Left ventricle myocardium inferior (tissue), 1 donor: ENCODE results near the gene MRPL10. TPM values are rescaled to one million over a fixed set of nuclear protein-coding genes. Genes with fewer than 3 reads are reported as not detected.

ENCODE experiments used
- DNase-seq: peaks from one replicate; pipeline ENCODE4 v3.0.0-alpha.2; 2020
- H3K27ac ChIP-seq: fragments of 200-600 bp; replicated peaks from 2 replicates; pipeline ENCODE4 v1.8.0; 2021
- H3K27me3 ChIP-seq: fragments of 200-600 bp; 2 replicates; pipeline ENCODE4 v1.8.0; 2021; ENCODE audit warnings: low read depth
- H3K36me3 ChIP-seq: fragments of 200-600 bp; 2 replicates; pipeline ENCODE4 v1.8.0; 2021
- H3K4me1 ChIP-seq: fragments of 200-600 bp; 2 replicates; pipeline ENCODE4 v1.8.0; 2021
- H3K4me3 ChIP-seq: fragments of 200-600 bp; 2 replicates; pipeline ENCODE4 v1.8.0; 2021; ENCODE audit warnings: mild to moderate bottlenecking, moderate library complexity
- H3K9me3 ChIP-seq: fragments of 200-600 bp; replicated peaks from 2 replicates; pipeline ENCODE4 v1.8.0; 2021
- CTCF ChIP-seq: fragments of 200-600 bp; IDR thresholded peaks from 2 replicates; pipeline ENCODE4 v1.8.0; 2021; ENCODE audit warnings: antibody characterized with exemption, mild to moderate bottlenecking, borderline replicate concordance
- intact Hi-C: fragments of 100-400 bp; cut with micrococcal nuclease; formaldehyde crosslinking; loops from one replicate; pipeline ENCODE4 v1.11.0; 2022
- total RNA-seq: library from RNA; stranded (reverse); fragmentation: NEBNext Ultra II Directional; extraction: Animal tissue kit (Norgen Biotek cat#: 25700); gene quantifications from one replicate; pipeline ENCODE4 v1.2.1, GENCODE V29; 2021
- donor health status: DM: no; HTN: yes; CAD: no; lungs with severe emphysema.

Gene MRPL10
- total RNA-seq, 1 donor from 2014 or later: 60.5 TPM

DNA sequence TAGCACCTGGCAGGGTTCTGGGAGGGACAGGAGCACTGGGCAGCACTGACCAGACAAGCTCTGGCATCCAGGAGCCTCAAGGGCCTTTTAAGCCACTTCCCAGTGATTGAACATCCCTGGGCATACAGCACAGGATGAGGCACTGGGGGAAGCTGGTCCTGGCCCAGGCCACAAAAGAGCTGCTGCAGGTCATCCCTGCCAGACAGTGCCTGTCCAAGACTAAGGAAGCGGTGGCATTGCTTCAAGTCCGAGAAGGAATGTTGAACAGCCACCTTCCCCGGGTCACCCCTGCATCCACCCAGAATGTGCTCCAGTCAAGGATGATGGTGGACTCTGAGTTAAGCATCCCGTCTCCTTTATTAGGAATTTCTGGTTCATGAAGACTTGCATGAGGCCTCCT is 8.6 kb downstream of the MRPL10 start:
- no peak for DNase-seq
- no peak for TF ChIP-seq CTCF
- Histone ChIP-seq H3K4me3 (no peak overlapping the region), H3K27me3 (no peaks in the 10 kb centered on the region), H3K4me1 (peaks cover 27% of the 10 kb centered on the region), H3K36me3 (peaks cover 61% of the 10 kb centered on the region), H3K9me3 (no peaks in the 10 kb centered on the region), H3K27ac (no peak overlapping the region)
- intact Hi-C loops: no loop called here

DNA sequence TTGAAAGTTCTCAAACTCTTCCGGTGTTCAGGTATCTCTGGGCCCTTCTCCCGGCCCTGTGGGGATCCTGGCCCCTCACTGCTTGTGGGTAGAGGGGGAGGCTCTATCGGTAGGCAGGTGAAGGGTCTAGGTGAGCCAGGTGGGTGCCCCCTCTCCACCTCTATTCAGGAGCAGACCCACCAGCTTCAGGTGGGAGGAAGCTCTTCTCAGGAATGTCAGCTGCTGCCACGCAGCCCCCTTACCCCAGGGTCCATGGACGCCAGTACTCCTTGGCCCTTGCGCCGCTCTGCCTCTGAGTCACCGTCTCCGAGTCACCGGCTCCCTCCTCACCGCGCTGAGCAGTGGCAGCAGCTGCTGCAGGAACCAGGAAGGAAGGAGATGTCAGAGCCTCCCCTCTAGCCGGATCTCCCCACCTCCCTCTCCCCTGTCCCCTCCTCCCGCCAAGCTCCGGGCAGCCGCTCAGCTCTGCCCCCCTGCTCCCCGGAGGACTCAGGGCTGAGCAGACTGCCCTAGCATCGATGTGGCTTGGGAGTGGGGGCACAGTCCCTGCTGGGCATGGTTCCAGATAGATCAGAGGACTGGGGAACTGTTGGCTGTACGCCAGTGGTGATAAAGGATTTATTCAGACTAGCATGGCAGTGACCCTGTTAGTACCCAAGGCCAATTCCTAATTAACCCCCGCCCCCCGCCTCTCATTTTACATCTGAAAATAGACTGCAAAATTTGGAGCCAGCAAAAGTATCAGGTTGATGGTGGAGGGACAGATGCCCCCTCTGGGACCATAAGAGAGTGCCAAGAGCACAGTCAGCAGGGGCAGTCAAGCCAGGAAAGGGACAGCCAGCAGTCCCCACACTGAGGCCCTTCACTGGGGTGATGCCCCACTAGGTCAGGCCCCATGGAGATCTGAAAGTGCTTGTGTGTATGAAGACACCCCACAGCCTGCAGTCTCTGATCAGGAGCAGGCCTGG is 9.6 kb downstream of the MRPL10 start, which contains the start of gene OSBPL7:
Gene OSBPL7 (minus strand): TSS at position 371 of the 968 bp plus-strand sequence. CDS start 1,516 bp downstream, outside the sequence.
- Histone ChIP-seq H3K27me3 (no peaks in the 10 kb centered on the region), H3K4me3 (peak within 1 kb of the TSS; percentile 82), H3K27ac (peak within 1 kb of the TSS; percentile 66), H3K4me1 (peaks cover 27% of the 10 kb centered on the region), H3K36me3 (peaks cover 61% of the 10 kb centered on the region), H3K9me3 (no peaks in the 10 kb centered on the region)
- peak; percentile 60 for DNase-seq
- TF ChIP-seq CTCF: no peak
- intact Hi-C loops: no loop called here

GRCh38 chr17:47821031-47821423 is 10.3 kb downstream of the MRPL10 start:
- TF ChIP-seq CTCF: no peak
- Histone ChIP-seq H3K27ac (peak overlapping the region; percentile 66), H3K9me3 (no peaks in the 10 kb centered on the region), H3K27me3 (no peaks in the 10 kb centered on the region), H3K4me3 (peak overlapping the region; percentile 82), H3K36me3 (peaks cover 61% of the 10 kb centered on the region), H3K4me1 (peaks cover 27% of the 10 kb centered on the region)
- intact Hi-C loops: no loop called here
- no peak for DNase-seq

GRCh38 chr17:47820033-47820789 is 11.1 kb downstream of the MRPL10 start:
- intact Hi-C loops: no loop called here
- H3K27ac ChIP-seq: no peak overlapping the region
- no peak for TF ChIP-seq CTCF
- peaks cover 27% of the 10 kb centered on the region for H3K4me1 ChIP-seq
- no peaks in the 10 kb centered on the region for H3K9me3 ChIP-seq
- no peak for DNase-seq
- peaks cover 61% of the 10 kb centered on the region for H3K36me3 ChIP-seq
- peak overlapping the region; percentile 82 for H3K4me3 ChIP-seq
- H3K27me3 ChIP-seq: no peaks in the 10 kb centered on the region

DNA sequence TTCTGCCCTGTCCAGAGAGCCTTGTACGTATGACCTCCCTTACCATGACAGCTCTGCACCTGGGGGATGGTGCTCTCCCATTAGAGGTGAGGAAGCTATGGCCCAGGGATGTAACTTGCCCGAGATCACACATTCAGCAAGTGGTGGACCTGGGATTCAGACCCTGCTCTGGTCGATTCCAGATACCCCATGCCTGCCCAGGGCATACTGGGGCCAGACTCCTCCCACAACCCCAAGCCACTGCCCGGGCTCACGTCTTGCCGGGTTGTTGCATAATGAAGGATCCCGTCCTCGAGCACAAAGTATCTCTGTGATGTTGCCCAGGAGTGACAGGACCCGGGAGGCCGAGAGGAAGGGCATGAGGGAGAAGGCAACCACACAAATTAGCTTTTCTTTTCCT is 11.9 kb downstream of the MRPL10 start:
- H3K36me3 ChIP-seq: peaks cover 62% of the 10 kb centered on the region
- H3K27me3 ChIP-seq: no peaks in the 10 kb centered on the region
- TF ChIP-seq CTCF: no peak
- no peak overlapping the region for H3K27ac ChIP-seq
- intact Hi-C loops: no loop called here
- peaks cover 27% of the 10 kb centered on the region for H3K4me1 ChIP-seq
- no peak overlapping the region for H3K4me3 ChIP-seq
- no peaks in the 10 kb centered on the region for H3K9me3 ChIP-seq
- no peak for DNase-seq
